ENCODE measurements around the gene CLTRN. TPM values are rescaled to one million over a fixed set of nuclear protein-coding genes. Genes with fewer than 3 reads are reported as not detected.
"Not testable (repeated sequence)": the region's sequence is repeated elsewhere in the genome, so short reads cannot be mapped to it uniquely, and the experiment has no call there.

CLTRN gene
- total RNA-seq, 1 experiment from 2014 or later = 1.7 TPM

DNA sequence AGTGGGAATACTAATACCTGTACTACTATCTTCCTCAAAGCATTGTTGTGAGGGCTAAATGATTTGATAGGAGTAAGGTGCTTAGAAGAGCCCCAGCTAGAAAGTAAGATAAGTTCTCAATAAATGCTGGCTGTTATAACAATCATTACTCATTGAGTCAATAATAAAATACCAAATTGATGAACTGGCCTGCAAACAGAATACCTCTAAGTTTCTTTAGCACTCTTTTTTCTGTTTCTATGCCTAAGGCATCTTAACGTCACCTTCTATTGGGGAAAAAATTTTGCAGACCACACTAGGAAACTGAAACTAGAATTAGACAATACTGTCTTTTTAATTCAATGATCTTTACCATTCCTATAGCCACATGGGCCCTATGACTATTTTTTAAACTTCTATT is 1.2 kb downstream of the CLTRN start:
- no peak for DNase-seq
- Mint-ChIP-seq H3K4me3 (ENCODE audit: unreplicated experiment) (no peak overlapping the region), H3K4me1 (ENCODE audit: low read depth, unreplicated experiment) (peaks cover 13% of the 10 kb centered on the region), H3K27me3 (ENCODE audit: insufficient read depth, unreplicated experiment) (no peaks in the 10 kb centered on the region), H3K27ac (ENCODE audit: unreplicated experiment) (no peak overlapping the region), H3K9me3 (ENCODE audit: unreplicated experiment) (no peaks in the 10 kb centered on the region), H3K36me3 (ENCODE audit: insufficient read depth, unreplicated experiment) (peaks cover 4% of the 10 kb centered on the region)
- no peak for TF ChIP-seq CTCF (IDR thresholded peaks at IDR 0.05; ENCODE audit: insufficient read depth in 1 of 2, low read depth in 1 of 2, low read length in 1 of 2, severe bottlenecking in 1 of 2, unreplicated experiment in 1 of 2)
- ChIA-PET POLR2A (no interaction called here), CTCF (no interaction called here)
- Histone ChIP-seq H3K36me3 (ENCODE audit: control insufficient read depth, insufficient read depth, low read length) (no peaks in the 10 kb centered on the region), H3K4me3 (ENCODE audit: low read depth, low read length) (no peak overlapping the region), H3K9me3 (no peaks in the 10 kb centered on the region), H3K4me1 (0 out of 2 replicates have a peak, but pooled peaks cover 4% of the 10 kb centered on the region), H3K27me3 (replicated peaks; ENCODE audit: control insufficient read depth, insufficient read depth, low read length) (no peaks in the 10 kb centered on the region)
- no TSS peak for BruUV-seq (replicated peaks)
- intact Hi-C loops (cut with micrococcal nuclease; ENCODE audit: unreplicated experiment) = no loop called here

DNA sequence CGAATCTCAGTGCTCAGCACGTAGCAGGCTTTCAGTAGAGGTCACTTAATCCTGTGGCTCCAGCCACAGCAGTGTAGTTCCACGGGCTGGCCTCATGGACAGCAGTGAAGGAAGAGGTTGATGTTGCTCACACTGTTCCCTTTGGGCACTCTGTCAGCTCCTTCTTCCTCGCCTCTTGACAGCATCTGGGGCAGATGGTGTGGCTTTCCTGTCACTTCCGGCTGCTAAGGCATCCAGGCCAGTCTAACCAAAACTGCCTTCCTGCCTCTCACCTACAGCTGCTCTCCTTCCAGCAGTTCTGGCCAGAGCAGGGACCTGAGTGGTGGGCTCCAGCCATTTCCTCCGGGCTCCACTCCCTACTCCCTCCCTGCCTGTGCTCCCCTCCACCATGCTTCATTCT is 9.8 kb downstream of the CLTRN start:
- H3K27me3 Mint-ChIP-seq (ENCODE audit: insufficient read depth, unreplicated experiment); BruUV-seq (replicated peaks); intact Hi-C loops (cut with micrococcal nuclease; ENCODE audit: unreplicated experiment): not testable (repeated sequence)

DNA sequence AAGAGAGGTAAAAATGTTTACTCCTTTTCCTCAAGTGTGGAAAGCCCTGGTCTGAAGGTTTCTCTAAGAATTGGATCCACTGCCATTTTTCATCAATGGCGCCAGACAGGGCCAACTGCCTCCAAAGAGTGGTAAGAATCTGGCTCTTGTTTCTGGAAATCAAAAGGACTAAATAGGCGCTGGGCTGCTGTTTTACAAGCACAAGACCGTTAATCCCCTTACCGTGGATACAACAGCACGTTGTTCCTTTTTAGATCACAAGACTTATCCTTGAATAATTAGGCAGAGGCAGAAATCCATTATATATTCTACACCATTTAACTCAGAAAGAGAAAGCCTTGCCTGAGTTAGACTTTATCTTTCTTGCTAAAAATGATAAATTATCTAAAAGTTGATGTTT is 10.6 kb downstream of the CLTRN start:
- no peak overlapping the region for H3K27ac Mint-ChIP-seq (ENCODE audit: unreplicated experiment)
- H3K36me3 ChIP-seq (ENCODE audit: control insufficient read depth, insufficient read depth, low read length) = no peaks in the 10 kb centered on the region
- H3K4me1 Mint-ChIP-seq (ENCODE audit: low read depth, unreplicated experiment) = no peaks in the 10 kb centered on the region
- H3K27me3 ChIP-seq (replicated peaks; ENCODE audit: control insufficient read depth, insufficient read depth, low read length) = no peaks in the 10 kb centered on the region
- ChIA-PET POLR2A (no interaction called here), CTCF (no interaction called here)
- H3K4me3 Mint-ChIP-seq (ENCODE audit: unreplicated experiment) = no peak overlapping the region
- H3K4me1 ChIP-seq = no peaks in the 10 kb centered on the region
- no peaks in the 10 kb centered on the region for H3K9me3 Mint-ChIP-seq (ENCODE audit: unreplicated experiment)
- no TSS peak for BruUV-seq (replicated peaks)
- H3K4me3 ChIP-seq (ENCODE audit: low read depth, low read length) = no peak overlapping the region
- no peaks in the 10 kb centered on the region for H3K9me3 ChIP-seq
- no peaks in the 10 kb centered on the region for H3K36me3 Mint-ChIP-seq (ENCODE audit: insufficient read depth, unreplicated experiment)
- TF ChIP-seq CTCF (IDR thresholded peaks at IDR 0.05; ENCODE audit: insufficient read depth in 1 of 2, low read depth in 1 of 2, low read length in 1 of 2, severe bottlenecking in 1 of 2, unreplicated experiment in 1 of 2) = no peak
- intact Hi-C loops (cut with micrococcal nuclease; ENCODE audit: unreplicated experiment) = no loop called here
- DNase-seq = no peak
- H3K27me3 Mint-ChIP-seq (ENCODE audit: insufficient read depth, unreplicated experiment) = no peaks in the 10 kb centered on the region

More for the DNA sequence above, 9.8 kb downstream of the CLTRN start:
- H3K36me3 ChIP-seq (ENCODE audit: control insufficient read depth, insufficient read depth, low read length); H3K9me3 ChIP-seq; H3K4me3 ChIP-seq (ENCODE audit: low read depth, low read length); H3K4me1 Mint-ChIP-seq (ENCODE audit: low read depth, unreplicated experiment); POLR2A ChIA-PET; H3K36me3 Mint-ChIP-seq (ENCODE audit: insufficient read depth, unreplicated experiment); H3K4me1 ChIP-seq; CTCF ChIA-PET; H3K4me3 Mint-ChIP-seq (ENCODE audit: unreplicated experiment); DNase-seq; H3K9me3 Mint-ChIP-seq (ENCODE audit: unreplicated experiment); H3K27ac Mint-ChIP-seq (ENCODE audit: unreplicated experiment); H3K27me3 ChIP-seq (replicated peaks; ENCODE audit: control insufficient read depth, insufficient read depth, low read length): not testable (repeated sequence)

- POLR2A ChIA-PET; H3K36me3 ChIP-seq (ENCODE audit: control insufficient read depth, insufficient read depth, low read length); H3K4me3 ChIP-seq (ENCODE audit: low read depth, low read length); H3K27ac Mint-ChIP-seq (ENCODE audit: unreplicated experiment); H3K36me3 Mint-ChIP-seq (ENCODE audit: insufficient read depth, unreplicated experiment); CTCF ChIA-PET; H3K9me3 ChIP-seq; H3K4me1 Mint-ChIP-seq (ENCODE audit: low read depth, unreplicated experiment); DNase-seq; H3K27me3 Mint-ChIP-seq (ENCODE audit: insufficient read depth, unreplicated experiment); H3K9me3 Mint-ChIP-seq (ENCODE audit: unreplicated experiment); BruUV-seq (replicated peaks); H3K4me3 Mint-ChIP-seq (ENCODE audit: unreplicated experiment); H3K27me3 ChIP-seq (replicated peaks; ENCODE audit: control insufficient read depth, insufficient read depth, low read length); H3K4me1 ChIP-seq: not testable (repeated sequence)
- intact Hi-C loops (cut with micrococcal nuclease; ENCODE audit: unreplicated experiment) = loop anchor here (5.0 to 10.0 kb wide), 2 partner anchors 150 to 303 kb away; no protein-coding TSS in a partner anchor
These were observed 17.1 kb downstream of the CLTRN start for GRCh38 chrX:15647510-15647909.
